Thoracic aorta (tissue), 2 donors: ENCODE data around the gene OCIAD1. TPM values are rescaled to one million over a fixed set of nuclear protein-coding genes. Genes with fewer than 3 reads are reported as not detected.

ENCODE experiments used
- ATAC-seq: fragments of 150-250 bp; one replicate; pipeline ENCODE4 v1.8.0; 2017; ENCODE audit warnings: low read depth; ENCODE audit not compliant: insufficient number of reproducible peaks, low FRiP score
- DNase-seq: peaks from one replicate; pipeline ENCODE4 v3.0.0-alpha.2; 2020; ENCODE audit warnings: low spot score
- H3K27ac ChIP-seq, 2 donors: fragments of 200-600 bp; sonication (generic); 1 replicate in 1 of 2; 2 replicates in 1 of 2; pipeline ENCODE4 v1.5.1; 2016; ENCODE audit warnings: mild to moderate bottlenecking in 2 of 2, moderate library complexity in 2 of 2
- H3K27me3 ChIP-seq: fragments of 200-600 bp; sonication (generic); replicated peaks from 2 replicates; pipeline ENCODE4 v1.6.0; 2016; ENCODE audit warnings: mild to moderate bottlenecking; ENCODE audit not compliant: insufficient read depth
- H3K36me3 ChIP-seq: fragments of 200-600 bp; sonication (generic); one replicate; pipeline ENCODE4 v1.5.1; 2016
- H3K4me1 ChIP-seq, 2 donors: fragments of 200-600 bp; sonication (generic); 1 replicate in 1 of 2; 2 replicates in 1 of 2; pipeline versions ENCODE4 v1.5.1 to v1.6.0; 2016; ENCODE audit warnings: low read depth in 2 of 2, mild to moderate bottlenecking in 1 of 2; ENCODE audit not compliant: control insufficient read depth in 1 of 2
- H3K4me3 ChIP-seq: fragments of 200-600 bp; sonication (generic); 2 replicates; pipeline ENCODE4 v1.5.1; 2016; ENCODE audit warnings: mild to moderate bottlenecking
- H3K9me3 ChIP-seq: fragments of 200-600 bp; sonication (generic); 2 replicates; pipeline ENCODE4 v1.5.1; 2016
- total RNA-seq, 2 donors: library from RNA; depleted of rRNA; stranded (reverse); fragments of >200 nt; gene quantifications; one replicate each; pipeline versions ENCODE4 v1.1.0 to v1.2.3, GENCODE V29; 2016
- TF ChIP-seq, protein P1 (sequence below): fragments of 200-600 bp; sonication (generic); IDR thresholded peaks from one replicate; pipeline ENCODE4 v1.5.1; 2019; ENCODE audit warnings: antibody characterized with exemption

Gene OCIAD1
- total RNA-seq, 2 donors from 2014 or later, result 81.2 to 120 TPM

- H3K9me3 ChIP-seq, result no peaks in the 10 kb centered on the region
- H3K27me3 ChIP-seq, result no peaks in the 10 kb centered on the region
- TF ChIP-seq, protein P1, sequence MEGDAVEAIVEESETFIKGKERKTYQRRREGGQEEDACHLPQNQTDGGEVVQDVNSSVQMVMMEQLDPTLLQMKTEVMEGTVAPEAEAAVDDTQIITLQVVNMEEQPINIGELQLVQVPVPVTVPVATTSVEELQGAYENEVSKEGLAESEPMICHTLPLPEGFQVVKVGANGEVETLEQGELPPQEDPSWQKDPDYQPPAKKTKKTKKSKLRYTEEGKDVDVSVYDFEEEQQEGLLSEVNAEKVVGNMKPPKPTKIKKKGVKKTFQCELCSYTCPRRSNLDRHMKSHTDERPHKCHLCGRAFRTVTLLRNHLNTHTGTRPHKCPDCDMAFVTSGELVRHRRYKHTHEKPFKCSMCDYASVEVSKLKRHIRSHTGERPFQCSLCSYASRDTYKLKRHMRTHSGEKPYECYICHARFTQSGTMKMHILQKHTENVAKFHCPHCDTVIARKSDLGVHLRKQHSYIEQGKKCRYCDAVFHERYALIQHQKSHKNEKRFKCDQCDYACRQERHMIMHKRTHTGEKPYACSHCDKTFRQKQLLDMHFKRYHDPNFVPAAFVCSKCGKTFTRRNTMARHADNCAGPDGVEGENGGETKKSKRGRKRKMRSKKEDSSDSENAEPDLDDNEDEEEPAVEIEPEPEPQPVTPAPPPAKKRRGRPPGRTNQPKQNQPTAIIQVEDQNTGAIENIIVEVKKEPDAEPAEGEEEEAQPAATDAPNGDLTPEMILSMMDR, result no peak
- H3K4me3 ChIP-seq, result no peak overlapping the region
- peaks cover 6% of the 10 kb centered on the region for H3K36me3 ChIP-seq
- ATAC-seq (no peak), DNase-seq (no peak)
- H3K4me1 ChIP-seq, result peaks cover 0 to 10% of the 10 kb centered on the region in 2 donors
- no peak overlapping the region for H3K27ac ChIP-seq
Observed at GRCh38 chr4:48904541-48905142, 73.8 kb downstream of the OCIAD1 start.

- no peaks in the 10 kb centered on the region for H3K9me3 ChIP-seq
- no peak overlapping the region for H3K27ac ChIP-seq
- H3K36me3 ChIP-seq, result peaks cover 6% of the 10 kb centered on the region
- H3K4me1 ChIP-seq, result peaks cover 0 to 10% of the 10 kb centered on the region in 2 donors
- DNase-seq (no peak), ATAC-seq (no peak)
- TF ChIP-seq, protein P1, result no peak
- H3K27me3 ChIP-seq, result no peaks in the 10 kb centered on the region
- peak overlapping the region; percentile 87 for H3K4me3 ChIP-seq
Observed at GRCh38 chr4:48905363-48906015, 74.6 kb downstream of the OCIAD1 start.

DNA sequence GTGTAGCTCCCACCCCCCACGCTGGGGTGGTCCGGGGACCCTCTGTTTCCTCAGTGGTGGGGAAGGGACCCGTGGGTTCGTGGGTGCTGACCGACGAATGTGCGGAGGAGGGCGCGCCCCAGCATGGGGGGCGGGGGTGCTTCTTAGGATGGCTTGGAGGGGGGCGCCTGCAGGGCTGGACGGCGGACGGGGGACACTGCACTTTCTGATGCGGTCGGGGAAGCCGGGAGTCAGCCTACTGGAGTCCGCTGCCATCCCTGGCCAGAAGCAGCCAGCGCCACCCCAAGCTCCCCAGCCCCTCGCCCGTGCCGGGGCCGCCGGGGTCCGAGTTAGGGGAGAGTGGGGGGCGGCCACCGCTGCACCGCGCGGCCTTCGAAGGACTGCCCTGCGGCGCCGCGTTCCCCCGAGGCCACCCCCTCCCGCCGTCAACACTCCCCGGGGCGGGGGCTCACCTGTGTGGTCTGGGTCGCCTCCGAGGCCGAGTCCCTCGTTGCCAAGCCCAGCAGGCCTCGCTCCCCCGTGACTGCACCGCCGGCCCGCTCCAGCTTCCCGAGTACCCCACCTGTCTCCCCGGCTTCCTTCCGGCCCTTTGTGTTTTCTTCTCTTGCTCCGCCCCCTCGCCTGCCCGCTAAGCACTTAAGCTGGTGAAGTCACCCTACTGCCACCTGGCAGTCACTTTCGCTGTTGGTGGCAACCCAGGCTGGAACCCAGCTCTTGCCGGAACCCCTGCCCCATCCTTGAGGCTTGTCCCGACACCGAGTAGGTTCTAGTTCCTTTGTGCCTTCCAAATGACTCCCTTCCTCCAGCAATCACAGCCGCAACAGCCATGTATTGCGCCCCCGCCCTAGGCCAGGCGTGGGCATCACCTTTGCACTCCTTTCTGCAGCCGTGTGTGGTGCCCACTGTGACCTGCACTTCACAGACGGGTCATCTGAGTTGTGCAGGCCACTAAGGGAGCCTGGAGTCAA is 75.6 kb downstream of the OCIAD1 start, which contains the start of gene OCIAD2:
Gene OCIAD2 (minus strand): TSS at position 569 of the 968 bp plus-strand sequence. CDS start 2,225 bp downstream, outside the sequence.
- Histone ChIP-seq H3K9me3 (no peaks in the 10 kb centered on the region), H3K36me3 (peaks cover 6% of the 10 kb centered on the region), H3K4me3 (peak within 1 kb of the TSS; percentile 87), H3K27ac (no peak within 1 kb of the TSS), H3K4me1 (peaks cover 0 to 10% of the 10 kb centered on the region in 2 donors), H3K27me3 (no peaks in the 10 kb centered on the region)
- TF ChIP-seq, protein P1, result no peak
- ATAC-seq (peak; percentile 69), DNase-seq (no peak)

DNA sequence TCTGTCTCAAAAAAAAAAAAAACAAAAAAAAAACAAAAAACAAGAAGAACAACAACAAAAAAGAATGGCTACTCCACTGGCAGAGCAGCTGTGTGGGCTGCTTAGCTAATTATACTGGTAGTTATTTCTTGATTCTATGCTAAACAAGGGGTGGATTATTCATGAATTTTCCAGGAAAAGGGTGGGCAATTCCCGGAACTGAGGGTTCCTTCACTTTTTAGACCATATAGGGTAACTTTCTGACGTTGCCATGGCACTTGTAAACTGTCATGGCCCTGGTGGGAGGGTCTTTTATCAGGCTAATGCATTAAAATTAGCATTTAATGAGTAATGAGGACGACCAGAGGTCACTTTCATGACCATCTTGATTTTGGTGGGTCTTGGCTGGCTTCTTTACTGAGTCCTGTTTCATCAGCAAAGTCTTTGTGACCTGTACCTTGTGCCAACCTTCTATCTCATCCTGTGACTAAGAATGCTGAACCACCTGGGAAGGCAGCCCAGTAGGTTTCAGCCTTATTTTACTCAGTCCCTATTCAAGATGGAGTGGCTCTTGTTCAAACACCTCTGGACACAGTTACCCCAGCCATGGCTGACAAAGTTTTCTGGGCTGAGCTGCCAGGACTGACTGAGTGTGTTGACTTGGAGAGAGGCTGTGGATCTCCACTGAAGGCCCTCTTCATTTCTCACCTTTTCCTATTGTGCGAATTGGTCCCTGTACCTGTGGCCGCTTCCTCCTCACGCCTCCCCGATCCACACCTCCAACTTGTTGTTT is 77.0 kb downstream of the OCIAD1 start:
- H3K27ac ChIP-seq, result no peak overlapping the region
- DNase-seq (no peak), ATAC-seq (no peak)
- no peaks in the 10 kb centered on the region for H3K36me3 ChIP-seq
- no peak overlapping the region for H3K4me3 ChIP-seq
- TF ChIP-seq, protein P1, result no peak
- H3K9me3 ChIP-seq, result no peaks in the 10 kb centered on the region
- H3K27me3 ChIP-seq, result no peaks in the 10 kb centered on the region
- peaks cover 0 to 10% of the 10 kb centered on the region in 2 donors for H3K4me1 ChIP-seq
